Measurements from ENCODE around the gene PPP6R3.

PPP6R3 gene

GRCh38 chr11:68497761-68498160 is 37.2 kb downstream of the PPP6R3 start:
- no peak for DNase-seq

- DNase-seq: no peak
Observed at GRCh38 chr11:68498321-68498720, 37.8 kb downstream of the PPP6R3 start.

GRCh38 chr11:68498903-68499883 is 38.6 kb downstream of the PPP6R3 start:
- DNase-seq: no peak

DNA sequence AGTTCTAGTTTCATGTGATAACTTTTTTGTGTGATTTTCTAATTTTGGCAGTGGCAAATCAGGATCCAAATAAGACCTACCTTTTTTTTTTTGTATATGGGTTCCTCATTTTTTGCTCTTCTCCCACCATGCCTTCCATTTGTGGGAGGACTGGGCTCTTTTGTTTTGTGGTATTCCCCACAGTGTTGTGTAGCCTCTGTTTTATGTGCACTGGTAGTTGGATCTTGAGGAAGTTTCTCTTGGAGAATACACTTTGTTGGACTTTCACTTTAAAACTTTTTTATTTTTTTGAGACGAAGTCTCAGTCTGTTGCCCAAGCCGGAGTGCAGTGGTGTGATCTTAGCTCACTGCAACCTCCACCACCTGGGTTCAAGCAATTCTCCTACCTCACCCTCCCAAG is 39.7 kb downstream of the PPP6R3 start:
- DNase-seq: no peak

- no peak for DNase-seq
Observed at GRCh38 chr11:68501813-68502212, 41.3 kb downstream of the PPP6R3 start.

GRCh38 chr11:68503251-68503687 is 42.7 kb downstream of the PPP6R3 start:
- no peak for DNase-seq

DNA sequence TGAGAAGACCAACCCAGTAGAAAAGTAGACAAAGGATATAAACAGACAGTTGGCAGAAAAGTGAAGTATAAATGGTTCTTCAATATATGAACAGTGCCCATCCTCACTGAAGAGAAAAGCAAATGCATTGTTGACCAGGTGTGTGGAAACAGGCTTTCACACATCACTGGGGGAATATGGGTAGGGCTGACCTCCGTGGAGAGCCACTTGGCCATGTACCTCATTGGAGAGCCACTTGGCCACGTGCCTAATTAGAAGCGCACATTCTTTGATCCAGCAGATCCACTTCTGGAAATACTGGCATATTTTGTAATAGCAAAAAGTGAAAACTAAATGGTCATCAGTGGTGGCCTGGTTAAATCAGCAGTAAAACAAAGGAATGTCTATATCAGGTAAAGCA is 43.2 kb downstream of the PPP6R3 start:
- DNase-seq: no peak

DNA sequence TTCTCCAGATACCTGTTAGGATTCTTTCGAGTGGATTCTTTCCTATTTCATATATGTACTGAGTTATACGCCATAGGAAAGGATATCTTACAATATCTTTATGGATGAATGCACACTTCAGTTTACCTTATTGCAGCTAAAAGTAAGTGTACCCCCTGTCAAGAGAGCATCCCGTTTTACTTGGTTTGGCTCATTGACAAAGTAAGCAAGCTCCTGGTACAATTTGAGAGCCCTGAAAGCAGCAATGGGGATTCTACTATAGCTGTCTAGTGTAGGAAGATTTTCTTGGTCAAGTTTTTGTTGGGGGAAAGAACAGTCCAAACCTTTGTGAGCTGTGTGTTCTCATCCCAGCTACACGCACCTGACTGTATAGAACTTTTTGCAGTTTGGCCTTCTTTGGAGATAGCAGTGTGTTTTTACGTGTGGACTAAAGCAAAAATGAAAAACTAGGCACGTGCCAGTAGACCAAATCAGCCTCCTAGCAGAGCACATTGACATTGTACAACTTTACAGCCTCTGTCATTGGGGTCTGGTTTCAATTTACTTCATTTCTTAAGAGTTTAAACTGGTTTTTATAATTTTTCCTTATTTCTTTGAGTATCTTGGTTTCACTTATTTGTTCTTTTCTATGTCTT is 44.0 kb downstream of the PPP6R3 start:
- DNase-seq: no peak

GRCh38 chr11:68505596-68505995 is 45.0 kb downstream of the PPP6R3 start:
- no peak for DNase-seq

GRCh38 chr11:68506908-68507307 is 46.4 kb downstream of the PPP6R3 start:
- DNase-seq: no peak

DNA sequence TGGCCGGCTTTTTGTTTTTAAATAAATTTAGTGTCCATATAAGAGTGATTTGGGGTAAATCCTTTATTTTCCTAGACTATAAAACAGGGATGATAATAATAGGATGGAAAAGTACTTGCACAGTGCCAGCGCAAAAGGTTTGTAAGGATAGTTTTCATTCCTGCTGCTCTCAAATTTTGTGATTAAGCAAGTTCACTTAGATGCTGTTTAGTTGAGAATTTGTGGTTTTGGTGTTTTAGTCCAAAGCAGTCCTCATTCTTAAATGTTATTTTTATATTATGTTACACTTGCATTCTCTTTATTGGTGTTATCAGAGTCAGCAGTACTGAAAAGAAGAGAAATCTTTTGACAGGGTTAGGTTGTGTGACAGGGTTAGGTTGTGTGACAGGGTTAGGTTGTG is 47.9 kb downstream of the PPP6R3 start:
- no peak for DNase-seq

- DNase-seq: no peak
Observed at GRCh38 chr11:68509066-68509465, 48.5 kb downstream of the PPP6R3 start.

GRCh38 chr11:68513930-68514487 is 53.5 kb downstream of the PPP6R3 start:
- DNase-seq: no peak

GRCh38 chr11:68517121-68517741 is 56.7 kb downstream of the PPP6R3 start:
- no peak for DNase-seq

GRCh38 chr11:68518191-68518590 is 57.6 kb downstream of the PPP6R3 start:
- DNase-seq: no peak

GRCh38 chr11:68521969-68522652 is 61.6 kb downstream of the PPP6R3 start:
- no peak for DNase-seq

DNA sequence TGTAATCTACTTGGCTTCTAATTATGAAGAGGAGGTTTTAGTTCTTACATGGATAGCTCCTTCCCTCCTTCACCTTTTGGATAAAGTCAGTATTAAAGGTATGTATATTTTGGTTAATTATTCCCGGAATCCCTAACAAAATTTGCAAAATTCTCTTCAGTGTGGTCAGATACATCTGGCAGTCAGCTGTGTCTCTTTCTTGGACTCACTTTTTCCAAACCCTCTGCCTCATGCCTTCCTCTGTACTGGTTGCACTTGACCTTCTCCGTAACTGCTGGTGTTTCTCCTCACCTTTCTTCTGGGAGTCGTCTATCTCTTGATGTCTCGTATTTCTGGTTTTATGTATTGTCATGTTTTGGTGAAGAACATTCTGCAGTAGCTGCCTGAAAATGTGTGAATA is 62.5 kb downstream of the PPP6R3 start:
- no peak for DNase-seq

DNA sequence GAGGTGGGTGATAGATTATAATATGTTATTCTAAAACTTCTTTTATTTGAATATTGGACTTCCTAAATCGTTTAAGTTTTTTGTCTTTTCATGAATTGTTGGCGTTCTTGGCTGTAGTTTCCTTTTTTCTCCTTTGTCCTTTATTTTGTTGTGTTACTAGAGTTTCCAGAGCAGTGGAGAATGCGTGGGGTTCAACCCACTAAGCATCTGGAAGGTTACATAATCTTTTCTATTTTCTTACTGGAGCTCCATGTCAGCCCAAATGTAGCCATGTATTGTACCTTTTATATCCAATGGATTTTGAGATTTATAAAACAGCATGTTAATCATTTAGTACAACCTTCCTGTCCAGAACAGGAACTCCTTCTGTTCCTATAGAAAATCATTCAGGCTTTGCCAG is 63.2 kb downstream of the PPP6R3 start:
- no peak for DNase-seq

- DNase-seq: no peak
Observed at GRCh38 chr11:68524213-68524612, 63.7 kb downstream of the PPP6R3 start.

- no peak for DNase-seq
Observed at GRCh38 chr11:68524681-68525080, 64.1 kb downstream of the PPP6R3 start.

- no peak for DNase-seq
Observed at GRCh38 chr11:68525336-68525735, 64.8 kb downstream of the PPP6R3 start.

GRCh38 chr11:68525930-68526329 is 65.4 kb downstream of the PPP6R3 start:
- DNase-seq: no peak

- no peak for DNase-seq
Observed at GRCh38 chr11:68527585-68527984, 67.0 kb downstream of the PPP6R3 start.
